GM19324 (cell line): ENCODE data around the gene ZNF488.

Experiments used
- ATAC-seq: cut with Tn5 transposase; IDR thresholded peaks from one replicate; pipeline ENCODE4 v1.9.1; 2021; ENCODE audit warnings: mild to moderate bottlenecking, moderate library complexity; ENCODE audit not compliant: unreplicated experiment, low FRiP score

Gene ZNF488

DNA sequence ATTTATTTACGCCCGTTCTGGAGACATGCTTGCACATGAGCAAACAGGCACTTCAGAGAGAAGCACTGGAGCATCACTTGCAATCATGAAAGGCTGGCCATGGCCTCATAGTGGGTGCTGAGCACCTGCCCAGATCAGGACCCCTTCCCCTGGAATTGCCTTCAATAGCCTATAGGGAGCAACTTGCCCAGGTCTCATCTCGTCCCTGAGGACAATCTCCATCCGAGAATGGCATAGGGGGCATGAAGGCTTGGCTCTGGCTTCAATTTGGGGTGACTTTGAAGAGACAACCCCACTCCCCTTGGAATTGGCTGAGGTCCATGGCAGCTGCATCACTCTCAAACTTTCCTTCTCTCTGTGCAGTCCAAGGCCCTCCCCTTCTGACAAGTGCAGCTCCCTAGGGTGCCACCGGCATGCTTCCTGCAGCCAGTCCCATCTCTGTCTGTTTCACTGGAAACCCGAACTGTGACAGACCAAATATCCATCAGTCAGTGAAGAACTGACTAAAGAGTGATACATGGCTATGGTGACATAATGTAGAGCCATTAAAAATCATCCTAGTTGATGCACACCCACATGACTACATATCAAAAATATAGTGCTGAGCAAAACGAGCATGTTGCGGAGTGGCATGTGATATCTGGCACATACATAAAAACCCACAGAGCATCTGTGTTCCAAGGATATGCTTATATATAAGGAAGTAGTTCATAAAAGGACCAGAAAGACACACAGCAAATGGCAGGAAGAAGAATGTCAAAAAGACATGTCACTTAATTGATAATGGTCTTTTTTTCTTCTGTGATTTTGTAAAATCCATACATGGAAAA lies 49.4 kb downstream of the ZNF488 start:
- no peak for ATAC-seq

DNA sequence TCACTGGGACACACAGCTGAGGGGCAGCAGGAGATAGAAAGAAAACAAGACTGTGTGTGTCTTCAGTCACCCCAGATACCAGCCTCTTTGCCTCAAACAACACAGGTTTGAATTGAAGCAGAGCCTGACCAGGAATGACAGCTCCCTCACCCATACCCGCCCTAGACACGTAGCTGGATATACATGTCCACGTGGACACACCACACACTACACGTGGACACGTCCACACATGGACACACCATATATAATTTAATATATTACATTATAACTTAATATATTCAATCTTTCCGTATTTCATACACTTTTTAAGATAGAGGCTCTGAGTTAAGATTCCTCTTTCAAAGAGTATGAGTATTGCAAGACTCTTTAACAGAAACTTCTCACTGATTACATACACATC lies 50.6 kb downstream of the ZNF488 start:
- no peak for ATAC-seq

DNA sequence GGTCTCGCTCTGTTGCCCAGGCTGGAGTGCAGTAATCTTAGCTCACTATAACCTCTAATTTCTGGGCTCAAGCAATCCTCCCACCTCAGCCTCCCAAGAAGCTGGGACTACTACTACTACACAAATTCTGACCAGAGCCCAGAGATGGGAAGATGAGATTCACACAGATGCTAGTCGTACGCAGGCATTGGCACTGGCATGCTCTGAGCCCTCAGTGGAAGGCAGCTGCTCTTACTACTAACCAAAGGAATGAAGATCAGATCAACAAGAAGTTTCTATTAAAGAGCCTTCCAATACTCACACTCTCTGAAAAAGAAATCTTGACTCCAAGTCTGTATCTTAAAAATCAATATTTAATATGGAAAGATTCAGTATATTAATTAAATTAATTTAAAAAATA lies 51.1 kb downstream of the ZNF488 start:
- no peak for ATAC-seq

DNA sequence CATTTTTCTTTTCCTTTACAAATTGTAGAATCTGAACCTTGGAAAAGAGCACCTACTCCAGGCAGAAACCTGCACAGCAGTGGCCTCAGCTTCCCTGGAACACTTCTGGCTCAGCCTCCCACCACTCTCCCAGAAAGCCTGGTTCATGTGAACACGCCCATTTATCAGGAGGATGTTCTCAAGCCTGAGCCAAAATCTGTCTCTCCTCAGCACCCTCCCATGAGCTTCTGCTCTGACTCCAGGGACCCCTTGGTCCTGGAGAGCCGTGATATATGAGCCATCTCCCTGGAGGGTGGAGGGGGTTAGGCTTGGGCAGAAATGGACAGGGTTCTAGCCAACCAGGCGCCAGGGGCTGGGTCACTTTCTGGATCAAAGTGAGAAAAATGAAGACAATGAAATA lies 51.7 kb downstream of the ZNF488 start:
- no peak for ATAC-seq

DNA sequence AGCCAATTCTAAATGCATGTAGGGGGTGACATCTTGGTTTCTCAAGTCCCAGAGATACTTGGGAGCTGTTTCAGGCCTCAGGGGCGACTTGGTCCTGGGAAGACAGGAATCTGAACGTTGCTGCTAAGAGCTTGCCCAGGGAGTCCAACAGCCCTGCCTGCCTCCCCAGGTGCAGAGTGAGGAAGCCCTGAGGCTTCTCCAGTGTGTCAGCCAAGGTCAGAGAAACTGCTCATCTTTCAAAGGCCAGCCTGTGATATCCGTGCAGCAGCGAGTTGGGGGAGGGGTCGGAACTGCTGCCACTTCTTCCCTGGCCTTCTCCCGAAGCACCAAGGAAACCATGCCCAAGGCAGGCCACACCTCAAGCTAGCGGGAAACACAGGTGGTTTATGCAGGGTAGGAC lies 52.1 kb downstream of the ZNF488 start:
- no peak for ATAC-seq

DNA sequence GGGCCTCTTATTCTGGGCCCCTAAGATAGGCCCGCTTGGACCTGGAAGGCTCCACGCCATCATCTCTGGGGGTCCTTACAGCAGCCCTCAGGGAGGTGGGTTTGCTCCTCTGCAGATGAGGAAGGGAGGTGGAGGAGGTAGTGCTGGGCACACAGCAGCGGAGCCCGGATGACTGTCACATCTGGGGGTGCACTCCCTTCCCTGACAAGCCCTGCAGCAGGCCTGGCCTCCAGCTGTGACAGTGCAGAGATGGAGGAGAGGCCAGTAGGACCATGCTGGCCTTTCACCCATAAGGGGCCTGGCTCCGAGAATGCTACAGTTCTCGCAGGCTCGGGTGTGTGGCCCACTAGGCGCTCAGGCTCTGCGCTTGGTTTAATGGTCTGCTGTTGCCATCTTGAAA lies 52.6 kb downstream of the ZNF488 start:
- no peak for ATAC-seq

DNA sequence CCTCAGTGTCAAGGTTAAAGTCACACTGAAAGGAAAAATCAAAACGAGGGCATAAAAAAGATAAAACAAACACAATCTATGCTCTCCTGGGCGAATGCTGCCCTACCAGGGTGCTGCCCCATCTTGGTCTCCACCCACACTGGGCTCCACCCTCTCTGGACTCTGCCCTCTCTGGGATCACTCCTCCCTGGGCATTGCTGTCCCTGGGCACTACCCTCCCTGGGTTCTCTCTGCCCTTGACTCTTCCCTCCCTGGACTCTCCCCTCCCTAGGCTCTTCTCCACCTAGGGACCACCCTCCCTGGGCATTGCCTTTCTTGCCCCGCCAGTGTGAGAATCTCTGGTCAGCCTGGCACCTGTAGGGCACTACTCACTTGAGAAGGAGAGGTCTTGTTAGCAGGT lies 53.3 kb downstream of the ZNF488 start:
- no peak for ATAC-seq

DNA sequence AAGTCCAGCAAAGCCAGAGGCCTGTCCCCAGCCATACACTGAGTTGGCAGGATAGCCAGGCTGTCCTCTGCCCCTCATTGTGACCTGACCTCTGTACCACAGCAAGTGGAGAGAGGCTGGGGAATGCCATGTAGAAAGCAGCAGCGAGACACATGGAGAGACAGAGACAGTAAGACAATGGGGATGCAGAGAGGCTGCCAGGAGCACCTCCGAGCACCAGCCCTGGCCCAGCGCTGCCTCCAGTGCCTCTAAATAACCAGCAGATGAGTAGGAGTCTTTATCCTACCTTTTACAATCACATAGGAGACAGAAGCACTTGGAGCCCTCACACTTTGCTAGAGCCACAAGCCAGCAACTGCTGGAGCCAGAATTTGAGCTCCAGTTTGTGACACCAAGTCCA lies 53.7 kb downstream of the ZNF488 start:
- no peak for ATAC-seq

DNA sequence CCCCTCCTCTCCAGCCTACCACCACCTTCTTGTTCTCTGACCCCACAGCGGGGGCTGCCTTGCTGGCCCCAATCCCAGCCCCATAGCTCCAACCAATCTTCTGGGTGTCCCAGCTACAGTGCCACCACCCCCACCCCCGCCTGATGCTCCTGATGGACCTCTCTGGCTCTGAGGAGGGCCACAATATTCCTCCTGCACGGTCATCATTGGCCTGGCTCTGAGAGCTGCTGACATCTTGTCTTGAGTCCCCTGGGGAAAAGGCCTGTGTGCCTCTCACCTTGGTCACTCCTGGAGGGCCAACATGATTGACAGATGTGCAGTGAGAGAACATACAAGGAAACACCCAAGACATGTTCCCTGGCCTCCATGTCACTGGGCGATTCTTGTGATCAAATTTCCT lies 54.2 kb downstream of the ZNF488 start:
- ATAC-seq, result no peak

DNA sequence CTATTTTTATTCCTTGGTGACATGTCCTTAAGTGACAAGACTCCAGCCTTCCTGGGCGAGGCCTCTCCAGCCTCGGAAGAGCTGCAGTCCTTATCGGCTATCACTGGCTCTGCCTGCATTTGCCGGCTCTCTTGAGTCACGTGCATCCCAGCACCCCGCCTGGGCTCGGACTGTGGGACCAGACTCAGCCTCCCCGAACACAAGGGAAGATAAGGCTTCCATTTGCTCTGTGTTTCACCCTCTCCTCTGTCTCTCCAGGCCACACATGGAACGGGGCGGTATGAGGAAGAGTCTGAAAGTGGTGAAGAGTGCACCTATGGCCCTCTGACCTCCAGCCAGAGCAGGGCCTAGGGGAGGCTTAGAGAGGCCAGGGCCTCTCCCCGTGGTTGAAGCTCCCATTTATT lies 57.2 kb downstream of the ZNF488 start:
- no peak for ATAC-seq

DNA sequence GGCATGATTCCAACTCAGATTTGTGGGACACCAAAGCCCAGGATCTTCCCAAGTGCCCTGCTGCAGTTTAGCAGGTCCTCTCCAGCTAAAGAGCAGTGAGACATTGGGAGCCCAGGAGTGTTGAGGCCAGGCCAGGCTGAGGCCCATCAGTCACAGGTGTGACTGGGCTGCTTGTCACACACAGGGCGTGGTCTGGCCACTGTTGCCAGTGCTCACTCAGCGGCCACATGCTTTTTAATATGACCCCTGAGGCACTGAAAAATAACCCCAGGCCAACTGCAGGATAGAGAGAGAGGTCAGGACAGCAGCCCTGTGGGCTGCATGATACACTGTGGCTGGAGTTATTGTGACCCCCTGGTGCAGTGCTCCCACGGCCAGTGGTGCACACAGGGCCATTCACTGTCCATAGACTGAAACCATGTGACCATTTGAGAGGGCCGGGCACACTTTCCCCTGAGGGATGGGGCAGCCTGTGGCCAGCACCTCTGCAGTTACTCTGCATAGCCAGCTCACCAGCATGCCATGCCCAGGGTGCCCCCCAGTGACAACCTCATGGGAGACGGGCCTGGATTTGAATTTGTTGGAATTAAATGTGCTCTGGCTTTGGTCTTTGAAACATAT lies 57.7 kb downstream of the ZNF488 start:
- ATAC-seq, result no peak

DNA sequence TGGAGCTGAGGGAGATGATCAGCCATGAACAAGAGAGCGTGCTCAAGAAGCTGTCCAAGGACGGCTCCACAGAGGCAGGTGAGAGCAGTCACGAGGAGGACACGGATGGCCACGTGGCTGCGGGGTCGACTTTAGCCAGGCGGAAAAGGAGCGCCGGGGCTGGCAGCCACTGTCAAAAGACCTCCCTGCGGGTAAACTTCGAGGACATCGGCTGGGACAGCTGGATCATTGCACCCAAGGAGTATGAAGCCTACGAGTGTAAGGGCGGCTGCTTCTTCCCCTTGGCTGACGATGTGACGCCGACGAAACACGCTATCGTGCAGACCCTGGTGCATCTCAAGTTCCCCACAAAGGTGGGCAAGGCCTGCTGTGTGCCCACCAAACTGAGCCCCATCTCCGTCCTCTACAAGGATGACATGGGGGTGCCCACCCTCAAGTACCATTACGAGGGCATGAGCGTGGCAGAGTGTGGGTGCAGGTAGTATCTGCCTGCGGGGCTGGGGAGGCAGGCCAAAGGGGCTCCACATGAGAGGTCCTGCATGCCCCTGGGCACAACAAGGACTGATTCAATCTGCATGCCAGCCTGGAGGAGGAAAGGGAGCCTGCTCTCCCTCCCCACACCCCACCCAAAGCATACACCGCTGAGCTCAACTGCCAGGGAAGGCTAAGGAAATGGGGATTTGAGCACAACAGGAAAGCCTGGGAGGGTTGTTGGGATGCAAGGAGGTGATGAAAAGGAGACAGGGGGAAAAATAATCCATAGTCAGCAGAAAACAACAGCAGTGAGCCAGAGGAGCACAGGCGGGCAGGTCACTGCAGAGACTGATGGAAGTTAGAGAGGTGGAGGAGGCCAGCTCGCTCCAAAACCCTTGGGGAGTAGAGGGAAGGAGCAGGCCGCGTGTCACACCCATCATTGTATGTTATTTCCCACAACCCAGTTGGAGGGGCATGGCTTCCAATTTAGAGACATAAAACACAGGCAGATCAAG lies 58.5 kb downstream of the ZNF488 start:
- ATAC-seq, result no peak

DNA sequence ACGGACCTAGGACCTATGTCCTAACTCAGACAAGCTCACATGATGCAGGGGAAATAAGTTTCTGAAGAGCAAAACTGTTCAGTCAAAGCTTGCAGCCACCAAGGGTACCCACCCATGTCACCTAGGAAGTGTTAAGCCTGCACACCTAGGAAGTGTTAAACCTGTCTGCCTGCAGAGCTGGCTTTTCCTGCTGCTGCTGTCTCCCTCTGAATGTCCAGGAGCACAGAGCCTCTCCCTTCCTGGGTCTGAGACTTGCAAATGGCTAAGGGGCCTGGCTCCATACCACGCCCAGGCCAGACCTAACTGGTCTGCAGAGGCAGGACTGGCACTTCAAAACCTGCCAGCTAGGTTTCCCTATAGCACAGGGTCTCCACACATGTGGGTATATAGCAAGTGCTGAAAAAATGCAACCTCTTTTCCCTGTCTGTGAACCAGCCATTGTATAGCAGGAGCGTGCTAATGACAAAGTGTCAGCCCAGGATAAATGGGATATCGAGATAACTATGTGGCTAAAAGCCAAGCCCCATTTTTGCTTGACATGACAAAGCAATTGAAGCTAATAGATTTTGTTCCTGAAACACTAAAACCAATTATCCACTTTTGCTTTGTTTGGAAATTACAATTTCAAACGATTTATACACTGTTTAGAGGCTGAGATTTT lies 60.3 kb downstream of the ZNF488 start:
- no peak for ATAC-seq

DNA sequence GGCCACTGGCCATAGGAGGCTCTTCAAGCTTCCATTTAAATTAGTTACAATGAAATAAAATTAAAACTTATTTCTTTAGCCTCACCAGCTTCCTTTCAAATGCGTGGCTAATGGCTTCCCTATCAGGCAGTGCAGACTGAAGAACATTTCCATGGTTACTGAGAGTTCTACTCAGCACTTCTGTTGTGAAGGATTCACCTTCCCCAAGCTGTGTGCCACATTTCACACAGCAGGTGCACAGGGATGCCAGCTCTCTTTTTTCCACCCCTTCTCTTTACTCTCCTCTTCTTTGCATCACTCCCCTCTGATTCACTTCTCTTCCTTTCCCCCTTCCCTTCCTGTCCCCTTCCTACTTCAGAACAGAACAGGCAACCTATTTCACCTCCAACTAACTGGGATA lies 61.0 kb downstream of the ZNF488 start:
- ATAC-seq, result no peak

DNA sequence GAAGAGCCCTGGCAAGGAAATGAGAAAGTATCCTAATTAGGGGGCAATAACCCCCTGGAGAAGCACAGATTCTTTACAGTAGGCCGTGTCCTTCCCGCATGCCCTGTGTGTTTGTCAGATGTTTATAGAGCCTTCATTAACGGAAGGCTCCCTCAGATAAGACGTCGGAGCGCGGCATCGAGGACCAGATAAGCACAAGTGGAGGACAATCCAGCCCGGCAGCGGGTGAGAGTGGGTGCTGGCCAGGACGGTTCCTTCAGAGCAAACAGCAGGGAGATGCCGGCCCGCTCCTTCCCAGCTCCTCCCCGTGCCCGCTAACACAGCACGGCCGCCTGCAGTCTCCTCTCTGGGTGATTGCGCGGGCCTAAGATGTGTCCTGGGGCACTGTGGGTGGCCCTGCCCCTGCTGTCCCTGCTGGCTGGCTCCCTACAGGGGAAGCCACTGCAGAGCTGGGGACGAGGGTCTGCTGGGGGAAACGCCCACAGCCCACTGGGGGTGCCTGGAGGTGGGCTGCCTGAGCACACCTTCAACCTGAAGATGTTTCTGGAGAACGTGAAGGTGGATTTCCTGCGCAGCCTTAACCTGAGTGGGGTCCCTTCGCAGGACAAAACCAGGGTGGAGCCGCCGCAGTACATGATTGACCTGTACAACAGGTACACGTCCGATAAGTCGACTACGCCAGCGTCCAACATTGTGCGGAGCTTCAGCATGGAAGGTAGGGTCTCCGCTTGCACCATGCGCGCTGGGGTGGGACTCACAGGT lies 61.6 kb downstream of the ZNF488 start, which contains the start of gene GDF2:
Gene GDF2 (plus strand): TSS at position 155 of the 762 bp plus-strand sequence. CDS start 215 bp downstream, at position 370.
- no peak for ATAC-seq

DNA sequence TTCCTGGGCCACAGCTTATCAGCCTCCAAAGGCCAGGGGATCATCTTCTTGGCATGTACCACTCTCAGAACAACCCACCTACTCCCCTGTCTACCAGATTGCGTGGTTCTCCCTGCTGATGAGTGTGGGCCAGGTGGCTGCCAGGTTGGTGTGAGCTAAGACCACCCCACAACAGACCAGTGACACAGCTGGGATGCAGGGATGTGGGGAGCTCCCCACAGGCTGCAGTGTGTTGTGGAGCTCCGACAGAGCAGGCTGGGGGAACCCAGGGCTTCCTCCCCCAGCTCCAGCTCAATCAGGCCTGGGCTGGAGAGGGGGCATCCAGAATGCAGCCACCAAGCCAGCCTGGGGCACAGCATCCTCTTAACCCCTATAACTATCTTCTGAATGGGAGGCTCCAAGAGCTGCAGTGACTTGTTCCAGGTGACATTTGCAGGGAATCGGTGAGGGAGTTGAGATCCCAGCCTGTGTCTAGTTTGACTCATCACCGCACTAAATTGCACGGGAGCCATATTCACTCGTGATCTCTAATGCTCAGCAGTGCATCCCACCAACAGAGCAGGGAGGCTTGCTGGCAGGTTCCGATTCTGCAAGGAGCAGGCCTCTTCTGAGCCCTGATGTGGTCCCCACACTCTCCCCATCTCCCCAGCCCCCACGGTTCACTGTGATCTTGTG lies 62.4 kb downstream of the ZNF488 start:
- ATAC-seq, result no peak

DNA sequence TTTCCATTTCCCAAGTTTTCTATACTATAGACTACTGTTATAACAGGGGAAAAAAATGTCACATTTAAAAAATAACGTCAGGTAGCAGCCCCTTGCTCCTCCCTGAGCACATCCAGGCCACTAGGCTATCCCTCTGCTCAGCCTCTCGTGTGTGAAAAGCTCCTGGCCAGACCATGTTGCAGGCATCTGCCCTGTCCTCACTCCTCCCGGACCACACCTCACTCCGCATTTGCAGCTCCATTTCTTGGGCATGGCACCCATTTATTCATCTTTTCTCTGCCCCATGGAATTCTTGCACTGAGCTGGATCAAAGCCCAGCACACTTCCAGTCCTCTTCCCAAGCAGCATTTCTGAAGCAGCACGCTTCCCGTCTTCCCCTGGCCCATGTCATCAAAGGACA lies 63.3 kb downstream of the ZNF488 start:
- no peak for ATAC-seq

DNA sequence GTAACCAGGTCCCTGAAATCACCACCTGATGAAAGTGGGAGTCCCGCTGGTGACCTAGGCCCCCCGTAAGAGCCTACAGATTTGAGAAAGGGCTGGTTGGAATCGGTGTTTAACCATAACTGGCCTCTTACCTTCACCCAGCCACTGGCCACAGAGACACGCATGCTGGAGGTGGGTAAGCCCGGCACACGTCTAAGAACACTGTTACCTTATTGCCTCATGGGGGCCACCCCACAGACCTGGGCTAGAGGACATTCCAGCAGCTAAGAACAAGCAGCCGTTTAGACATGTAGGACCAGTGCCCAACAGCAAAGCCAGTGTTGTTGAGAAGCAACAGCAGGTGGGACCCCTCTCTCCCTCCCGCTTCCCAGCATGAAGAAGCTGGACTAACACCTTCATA lies 64.3 kb downstream of the ZNF488 start:
- ATAC-seq, result no peak

DNA sequence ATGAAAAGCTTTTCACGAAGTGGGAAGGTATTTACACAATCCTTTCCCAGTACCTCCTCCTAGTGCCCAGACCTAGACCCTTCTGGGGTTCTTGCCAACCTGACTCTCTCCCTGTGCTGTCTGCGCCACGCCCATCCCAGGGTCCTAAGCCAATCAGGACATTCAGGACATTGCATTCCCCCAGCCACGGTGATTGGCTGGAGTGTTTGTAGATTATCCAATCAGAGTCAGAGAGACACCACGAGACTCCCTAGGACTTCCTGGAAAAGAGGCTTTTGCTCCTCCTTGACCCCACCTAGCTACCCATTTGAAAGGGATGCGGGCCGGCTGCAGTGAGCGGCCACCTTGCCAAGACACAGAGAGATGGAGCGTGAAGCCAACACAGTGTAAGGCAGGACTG lies 65.4 kb downstream of the ZNF488 start:
- ATAC-seq, result no peak
